Esophagus squamous epithelium (tissue), 4 donors: ENCODE data around the gene CXCR1.

Experiments
- CTCF ChIP-seq, 6 experiments: fragments of 450-650 bp in 4 of 6; fragments of 200-600 bp in 2 of 6; sonication (generic) in 2 of 6; IDR thresholded peaks; one replicate each; pipeline ENCODE4 v1.5.1; 2016 to 2019; ENCODE audit warnings: antibody characterized with exemption in 6 of 6, mild to moderate bottlenecking in 4 of 6, moderate library complexity in 4 of 6
- POLR2A ChIP-seq, 4 donors: fragments of 450-650 bp; IDR thresholded peaks; one replicate each; pipeline ENCODE4 v1.6.1; 2017; ENCODE audit warnings: antibody characterized with exemption in 4 of 4, mild to moderate bottlenecking in 4 of 4, moderate library complexity in 3 of 4

GRCh38 chr2:218149848-218150440 is 16.8 kb downstream of the CXCR1 start:
- no peak for TF ChIP-seq CTCF (IDR thresholded peaks at IDR 0.05)
- no peak for TF ChIP-seq POLR2A (IDR thresholded peaks at IDR 0.05)
